SK-N-SH (cell line): Measurements from ENCODE around the gene TAF1B. TPM values are rescaled to one million over a fixed set of nuclear protein-coding genes. Genes with fewer than 3 reads are reported as not detected.

Experiments
- CTCF ChIA-PET: fragments of 300-600, 350-600 bp; formaldehyde crosslinking; extraction: SDS; loops from one replicate; lab custom pipeline; 2021; lab: Yijun Ruan, JAX
- POLR2A ChIA-PET: fragments of 350-600 bp; sonication (Branson Sonifier 250); formaldehyde crosslinking; extraction: SDS; loops from one replicate; lab custom pipeline; 2020; ENCODE audit warnings: antibody characterized with exemption, inconsistent platforms; lab: Yijun Ruan, JAX
- DNase-seq: peaks from one replicate; pipeline ENCODE4 v3.0.0; 2012
- H2AFZ ChIP-seq: fragments of 200-600 bp; sonication (generic); 2 replicates; pipeline ENCODE4 v1.8.1; 2016; ENCODE audit warnings: antibody characterized with exemption, mild to moderate bottlenecking, low read depth
- H3F3A ChIP-seq: fragments of 200-600 bp; sonication (generic); replicated peaks from 2 replicates; pipeline ENCODE3; 2016; ENCODE audit warnings: antibody characterized with exemption, mild to moderate bottlenecking; ENCODE audit not compliant: insufficient read depth
- H3K27ac ChIP-seq, 2 experiments: fragments of 200-500 bp in 1 of 2; fragments of 200-600 bp in 1 of 2; sonication (Bioruptor generic) in 1 of 2; sonication (generic), shearing (Covaris generic) in 1 of 2; 2 replicates each; pipeline versions ENCODE4 v1.5.1 to v1.6.1; 2014 to 2016; ENCODE audit warnings: low read depth in 2 of 2, inconsistent platforms in 1 of 2, low read length in 1 of 2, mild to moderate bottlenecking in 1 of 2, mixed read lengths in 1 of 2
- H3K27me3 ChIP-seq: fragments of 200-600 bp; sonication (generic), shearing (Covaris generic); 2 replicates; pipeline ENCODE4 v1.6.1; 2016; ENCODE audit warnings: mixed run types; ENCODE audit not compliant: insufficient read depth
- H3K36me3 ChIP-seq, 2 experiments: fragments of 200-500 bp in 1 of 2; fragments of 200-600 bp in 1 of 2; sonication (Bioruptor generic) in 1 of 2; sonication (generic) in 1 of 2; replicated peaks in 1 of 2; 2 replicates each; pipeline versions ENCODE3 to v1.5.1; 2014 to 2016; ENCODE audit warnings: low read length in 1 of 2, mild to moderate bottlenecking in 1 of 2; ENCODE audit not compliant: insufficient read depth in 2 of 2, control insufficient read depth in 1 of 2
- H3K4me1 ChIP-seq, 2 experiments: fragments of 200-500 bp in 1 of 2; fragments of 200-600 bp in 1 of 2; sonication (Bioruptor generic) in 1 of 2; sonication (generic), shearing (Covaris generic) in 1 of 2; 2 replicates each; pipeline versions ENCODE4 v1.5.1 to v1.6.1; 2014 to 2016; ENCODE audit warnings: low read depth in 1 of 2, low read length in 1 of 2, mixed run types in 1 of 2; ENCODE audit not compliant: insufficient read depth in 2 of 2, control insufficient read depth in 1 of 2
- H3K4me2 ChIP-seq: fragments of 200-600 bp; sonication (generic), shearing (Covaris generic); 2 replicates; pipeline ENCODE4 v1.6.1; 2017; ENCODE audit warnings: mixed run types
- H3K4me3 ChIP-seq, 2 experiments: fragments of 200-500 bp in 1 of 2; fragments of 200-600 bp in 1 of 2; sonication (Bioruptor generic) in 1 of 2; sonication (generic), shearing (Covaris generic) in 1 of 2; 2 replicates each; pipeline versions ENCODE4 v1.5.1 to v1.8.1; 2014 to 2016; ENCODE audit warnings: low read depth in 2 of 2, inconsistent platforms in 1 of 2, low read length in 1 of 2, mild to moderate bottlenecking in 1 of 2, mixed read lengths in 1 of 2, moderate library complexity in 1 of 2
- H3K79me2 ChIP-seq: fragments of 200-600 bp; sonication (generic); 2 replicates; pipeline ENCODE4 v1.8.1; 2017; ENCODE audit warnings: mild to moderate bottlenecking; ENCODE audit not compliant: insufficient read depth
- H3K9ac ChIP-seq: fragments of 200-600 bp; sonication (generic); 2 replicates; pipeline ENCODE4 v1.6.1; 2017; ENCODE audit warnings: mixed run types
- H3K9me2 ChIP-seq: fragments of 200-600 bp; sonication (generic); 2 replicates; pipeline ENCODE4 v1.6.1; 2017; ENCODE audit warnings: mixed run types
- H3K9me3 ChIP-seq: fragments of 200-600 bp; sonication (generic); 2 replicates; pipeline ENCODE4 v1.6.1; 2017; ENCODE audit warnings: mixed run types, mild to moderate bottlenecking, moderate library complexity
- H4K20me1 ChIP-seq: fragments of 200-600 bp; sonication (generic); 2 replicates; pipeline ENCODE4 v1.6.1; 2017; ENCODE audit warnings: mild to moderate bottlenecking, mixed run types; ENCODE audit not compliant: insufficient read depth
- CTCF ChIP-seq: fragments of 200-600 bp; sonication (generic); IDR thresholded peaks from 2 replicates; pipeline ENCODE4 v1.6.1; 2017; ENCODE audit warnings: antibody characterized with exemption, mild to moderate bottlenecking, moderate library complexity
- ELF1 ChIP-seq: IDR thresholded peaks from 2 replicates; pipeline ENCODE4 v1.4.0; 2012
- EZH2phosphoT487 ChIP-seq: fragments of 200-600 bp; sonication (generic); IDR thresholded peaks from 2 replicates; pipeline ENCODE4 v1.6.1; 2017; ENCODE audit warnings: low read depth, mixed run types, mild to moderate bottlenecking, antibody characterized with exemption, moderate library complexity, borderline replicate concordance
- GABPA ChIP-seq: IDR thresholded peaks from 2 replicates; pipeline ENCODE4 v1.4.0; 2012; ENCODE audit warnings: low read depth, mild to moderate bottlenecking
- GATA2 ChIP-seq: sonication (generic); formaldehyde crosslinking; IDR thresholded peaks from 2 replicates; pipeline ENCODE4 v1.5.0; 2020; ENCODE audit warnings: mild to moderate bottlenecking, missing genetic modification reagents
- MXI1 ChIP-seq: IDR thresholded peaks from 2 replicates; pipeline ENCODE4 v1.6.1; 2012; ENCODE audit warnings: mild to moderate bottlenecking, low read depth, low read length, improper control_type of control experiment
- NFIC ChIP-seq: IDR thresholded peaks from 2 replicates; pipeline ENCODE4 v1.4.0; 2012; ENCODE audit warnings: borderline replicate concordance
- NRF1 ChIP-seq: IDR thresholded peaks from 2 replicates; pipeline ENCODE4 v1.6.1; 2012; ENCODE audit warnings: low read depth, mild to moderate bottlenecking, low read length
- RAD21 ChIP-seq: IDR thresholded peaks from 2 replicates; pipeline ENCODE4 v1.6.1; 2012; ENCODE audit warnings: mild to moderate bottlenecking, low read length
- RFX5 ChIP-seq: IDR thresholded peaks from 2 replicates; pipeline ENCODE4 v1.6.1; 2012; ENCODE audit warnings: mild to moderate bottlenecking, improper control_type of control experiment, low read length
- RXRA ChIP-seq: IDR thresholded peaks from 2 replicates; pipeline ENCODE4 v1.4.0; 2012; ENCODE audit warnings: low read depth, mild to moderate bottlenecking, borderline replicate concordance
- SMC3 ChIP-seq: IDR thresholded peaks from 2 replicates; pipeline ENCODE4 v1.6.1; 2012; ENCODE audit warnings: low read depth, low read length, improper control_type of control experiment
- TAF1 ChIP-seq: IDR thresholded peaks from 2 replicates; pipeline ENCODE4 v1.6.1; 2012; ENCODE audit warnings: low read depth, mild to moderate bottlenecking, low read length, moderate library complexity, borderline replicate concordance
- TEAD4 ChIP-seq: IDR thresholded peaks from 2 replicates; pipeline ENCODE4 v1.4.0; 2012; ENCODE audit warnings: mild to moderate bottlenecking, borderline replicate concordance; ENCODE audit not compliant: insufficient read depth
- WGBS: methylation state at CpG from one replicate; pipeline ENCODE4 v1.1.6; 2017; ENCODE audit warnings: low lambda C conversion rate; 5-methylcytosine and 5-hydroxymethylcytosine counted together
- polyA plus RNA-seq, 3 experiments: library from polyadenylated mRNA; depleted of rRNA; stranded (reverse); fragments of >200 nt; gene quantifications; 2 replicates each; pipeline ENCODE4 v1.2.3, GENCODE V29; 2012
- TF ChIP-seq, protein P1 (sequence below): fragments of 150-350 bp; IDR thresholded peaks from 2 replicates; pipeline ENCODE4 v1.6.1; 2016; ENCODE audit warnings: mild to moderate bottlenecking, low read depth, low read length
- TF ChIP-seq, protein P2 (sequence below): IDR thresholded peaks from 2 replicates; pipeline ENCODE4 v1.4.0; 2012; ENCODE audit warnings: low read depth

The TAF1B gene
- polyA plus RNA-seq, 1 of the 3 experiments (the other 2 are of a cell fraction): 7.8 TPM

DNA sequence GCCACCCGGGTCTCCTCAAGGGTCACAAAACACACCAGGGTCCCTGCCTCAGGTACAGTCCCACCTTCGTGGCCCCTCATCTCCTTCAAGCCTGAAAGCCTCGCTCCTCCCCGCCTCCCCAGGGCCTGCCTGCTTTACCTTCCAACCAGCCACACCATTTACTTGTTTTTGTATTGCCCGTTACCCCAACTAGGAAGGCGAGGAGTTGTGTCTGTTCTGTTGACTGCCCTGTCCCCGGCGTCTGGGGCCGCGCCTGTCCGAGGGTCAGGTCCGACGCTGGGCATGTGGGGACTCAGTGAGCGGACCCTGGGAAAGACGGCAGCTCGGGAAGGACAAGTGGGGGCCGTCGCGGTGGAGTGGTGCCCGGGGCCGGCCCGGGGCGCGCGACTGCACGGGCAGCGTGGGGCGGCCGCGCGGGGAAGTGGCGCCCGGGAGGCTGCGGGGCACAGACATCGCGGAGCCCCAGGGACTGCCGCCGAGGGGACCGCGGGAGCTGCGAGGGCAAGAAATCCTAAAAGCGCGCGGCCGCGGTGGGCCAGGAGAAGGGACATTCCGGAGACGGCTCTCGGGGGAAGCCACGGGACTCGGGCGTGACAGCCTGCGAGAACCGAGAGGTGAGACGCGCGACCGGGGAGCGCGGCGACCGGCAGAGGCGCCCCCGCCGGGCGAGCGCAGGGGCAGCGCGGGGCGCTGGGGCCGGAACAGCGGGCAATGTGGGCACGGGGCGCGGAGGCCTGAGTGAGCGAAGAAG, 107.4 kb downstream of the TAF1B start:
- TF ChIP-seq, protein P1, sequence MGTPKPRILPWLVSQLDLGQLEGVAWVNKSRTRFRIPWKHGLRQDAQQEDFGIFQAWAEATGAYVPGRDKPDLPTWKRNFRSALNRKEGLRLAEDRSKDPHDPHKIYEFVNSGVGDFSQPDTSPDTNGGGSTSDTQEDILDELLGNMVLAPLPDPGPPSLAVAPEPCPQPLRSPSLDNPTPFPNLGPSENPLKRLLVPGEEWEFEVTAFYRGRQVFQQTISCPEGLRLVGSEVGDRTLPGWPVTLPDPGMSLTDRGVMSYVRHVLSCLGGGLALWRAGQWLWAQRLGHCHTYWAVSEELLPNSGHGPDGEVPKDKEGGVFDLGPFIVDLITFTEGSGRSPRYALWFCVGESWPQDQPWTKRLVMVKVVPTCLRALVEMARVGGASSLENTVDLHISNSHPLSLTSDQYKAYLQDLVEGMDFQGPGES: no peak
- TF ChIP-seq GABPA (no peak), CTCF (peak; percentile 38), TAF1 (no peak), RXRA (no peak), SMC3 (0 out of 2 replicates have a peak, but pooled peaks have one; percentile 2), TEAD4 (no peak), RFX5 (no peak), ELF1 (no peak), MXI1 (peak; percentile 28; the same call in 1 of the 2 replicates), EZH2phosphoT487 (no peak), NFIC (no peak), GATA2 (CRISPR knock-in tag) (no peak)
- TF ChIP-seq, protein P2, sequence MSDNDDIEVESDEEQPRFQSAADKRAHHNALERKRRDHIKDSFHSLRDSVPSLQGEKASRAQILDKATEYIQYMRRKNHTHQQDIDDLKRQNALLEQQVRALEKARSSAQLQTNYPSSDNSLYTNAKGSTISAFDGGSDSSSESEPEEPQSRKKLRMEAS: no peak
- DNase-seq: no peak
- Histone ChIP-seq H3K36me3 (no peaks in the 10 kb centered on the region), H3K9me3 (no peaks in the 10 kb centered on the region), H3K9me2 (no peaks in the 10 kb centered on the region), H3F3A (no peaks in the 10 kb centered on the region), H3K4me1 (peaks cover 0 to 7% of the 10 kb centered on the region in 2 experiments; a peak in 2 of 4 replicates), H4K20me1 (no peaks in the 10 kb centered on the region), H3K79me2 (no peaks in the 10 kb centered on the region), H3K4me3 (peak overlapping the region; percentile 71), H3K4me2 (peak overlapping the region; percentile 77), H3K9ac (no peak overlapping the region; the same call in 1 of the 2 replicates), H2AFZ (peak overlapping the region; percentile 73; the same call in 1 of the 2 replicates), H3K27ac (no peak overlapping the region), H3K27me3 (no peaks in the 10 kb centered on the region)
- 15% methylated on average over 66 of the region's 76 CpGs for WGBS
- ChIA-PET CTCF (interaction anchor here (0.8 to 4.3 kb wide), 9 partner anchors 13 to 180 kb away, joined by 3 to 23 read pairs (median 4); no protein-coding TSS in a partner anchor), POLR2A (no interaction called here)

DNA sequence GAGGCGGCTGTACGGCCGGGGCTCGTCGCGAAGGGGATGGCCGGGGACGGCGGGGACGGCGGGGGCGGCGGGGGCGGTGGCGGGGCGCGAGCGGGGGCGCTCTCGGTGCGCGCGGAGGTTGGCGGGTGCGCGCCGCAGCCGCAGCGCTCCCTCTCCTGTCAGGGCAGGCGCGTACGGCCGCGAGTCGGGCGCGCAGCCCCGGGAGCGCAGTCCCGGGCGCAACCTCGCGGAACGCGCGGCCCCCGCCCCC, 107.9 kb downstream of the TAF1B start:
- H3K4me2 ChIP-seq: peak overlapping the region; percentile 77; the same call in 1 of the 2 replicates
- H4K20me1 ChIP-seq: no peaks in the 10 kb centered on the region
- H3K9me2 ChIP-seq: no peaks in the 10 kb centered on the region
- no peaks in the 10 kb centered on the region for H3F3A ChIP-seq
- TF ChIP-seq RAD21 (no peak), NRF1 (peak; percentile 61)
- H3K9me3 ChIP-seq: no peaks in the 10 kb centered on the region
- peaks cover 0 to 7% of the 10 kb centered on the region in 2 experiments; a peak in 2 of 4 replicates for H3K4me1 ChIP-seq
- H2AFZ ChIP-seq: peak overlapping the region; percentile 73; the same call in 1 of the 2 replicates
- DNase-seq: no peak
- no peak overlapping the region; the same call in 1 of the 2 replicates for H3K9ac ChIP-seq
- no peaks in the 10 kb centered on the region for H3K79me2 ChIP-seq
- POLR2A ChIA-PET: no interaction called here
- H3K27me3 ChIP-seq: no peaks in the 10 kb centered on the region
- H3K36me3 ChIP-seq: no peaks in the 10 kb centered on the region
- no peak overlapping the region for H3K27ac ChIP-seq
- no CpG with 5 or more reads among the region's 47 CpGs for WGBS
- CTCF ChIA-PET: interaction anchor here (1.2 to 1.5 kb wide), 4 partner anchors 12 to 181 kb away, joined by 3 to 5 read pairs (median 4); no protein-coding TSS in a partner anchor
- H3K4me3 ChIP-seq: peak overlapping the region; percentile 71
